Naive thymus-derived CD4-positive, alpha-beta T cell (primary cell): ENCODE measurements around the gene STAP2. TPM values are rescaled to one million over a fixed set of nuclear protein-coding genes. Genes with fewer than 3 reads are reported as not detected.
A peak's percentile ranks its signal among the peaks of the same experiment; 100 is the strongest.

Experiments used
- ATAC-seq: fragments of 150-1000 bp; cut with Tn5 transposase; 2 replicates; pipeline ENCODE4 v1.10.0; 2021; ENCODE audit warnings: mild to moderate bottlenecking, moderate library complexity
- CTCF ChIA-PET: fragments of 350-600 bp; sonication (Branson Sonifier 250); formaldehyde crosslinking; loops from one replicate; lab custom pipeline; 2021; ENCODE audit warnings: antibody characterized with exemption; lab: Charles Lee
- POLR2A ChIA-PET: fragments of 350-600 bp; sonication (Branson Sonifier 250); formaldehyde crosslinking; loops from one replicate; lab custom pipeline; 2021; ENCODE audit warnings: antibody characterized with exemption, inconsistent platforms; lab: Charles Lee
- DNase-seq, 9 donors: peaks; one replicate each; pipeline versions ENCODE4 v3.0.0 to v3.0.0-alpha.2; 2020 to 2022; ENCODE audit warnings: mixed read lengths in 1 of 9
- H3K27ac ChIP-seq: one replicate; pipeline ENCODE4 v1.7.0; 2013; ENCODE audit warnings: mild to moderate bottlenecking, low read depth, low read length, moderate library complexity
- H3K27me3 ChIP-seq, 2 donors: one replicate each; pipeline ENCODE4 v1.7.0; 2013; ENCODE audit warnings: low read length in 2 of 2, mild to moderate bottlenecking in 2 of 2, moderate library complexity in 2 of 2; ENCODE audit not compliant: control insufficient read depth in 2 of 2, insufficient read depth in 2 of 2
- H3K36me3 ChIP-seq, 3 experiments: 1 replicate in 2 of 3; 2 replicates in 1 of 3; pipeline ENCODE4 v1.7.0; 2013; ENCODE audit warnings: low read length in 3 of 3, mild to moderate bottlenecking in 3 of 3, moderate library complexity in 1 of 3; ENCODE audit not compliant: insufficient read depth in 3 of 3, control insufficient read depth in 2 of 3
- H3K4me1 ChIP-seq, 2 donors: one replicate each; pipeline ENCODE4 v1.7.0; 2013; ENCODE audit warnings: low read length in 2 of 2, mild to moderate bottlenecking in 2 of 2, moderate library complexity in 1 of 2; ENCODE audit not compliant: control insufficient read depth in 2 of 2, insufficient read depth in 2 of 2
- H3K4me3 ChIP-seq: 2 replicates; pipeline ENCODE4 v1.7.0; 2013; ENCODE audit warnings: mild to moderate bottlenecking, low read length
- H3K9me3 ChIP-seq, 3 experiments: 1 replicate in 2 of 3; 2 replicates in 1 of 3; pipeline ENCODE4 v1.7.0; 2013; ENCODE audit warnings: low read length in 3 of 3; ENCODE audit not compliant: control insufficient read depth in 2 of 3
- H3K27ac Mint-ChIP-seq, 9 donors: one replicate each; pipeline ENCODE4 v1.8.0; 2020 to 2022; ENCODE audit warnings: mixed read lengths in 9 of 9, mild to moderate bottlenecking in 8 of 9, moderate library complexity in 5 of 9, inconsistent platforms in 2 of 9
- H3K27me3 Mint-ChIP-seq, 5 donors: one replicate each; pipeline ENCODE4 v1.8.0; 2021 to 2022; ENCODE audit warnings: mixed read lengths in 5 of 5, mild to moderate bottlenecking in 1 of 5
- H3K36me3 Mint-ChIP-seq, 5 donors: one replicate each; pipeline ENCODE4 v1.8.0; 2020 to 2022; ENCODE audit warnings: mixed read lengths in 5 of 5, mild to moderate bottlenecking in 3 of 5, inconsistent platforms in 1 of 5
- H3K4me1 Mint-ChIP-seq, 7 donors: one replicate each; pipeline ENCODE4 v1.8.0; 2020 to 2022; ENCODE audit warnings: mixed read lengths in 7 of 7, mild to moderate bottlenecking in 3 of 7, inconsistent platforms in 1 of 7
- H3K4me3 Mint-ChIP-seq, 10 donors: one replicate each; pipeline ENCODE4 v1.8.0; 2020 to 2022; ENCODE audit warnings: mild to moderate bottlenecking in 10 of 10, mixed read lengths in 10 of 10, moderate library complexity in 6 of 10, inconsistent platforms in 2 of 10
- H3K9me3 Mint-ChIP-seq, 11 donors: one replicate each; pipeline ENCODE4 v1.8.0; 2020 to 2022; ENCODE audit warnings: mixed read lengths in 11 of 11, mild to moderate bottlenecking in 4 of 11, inconsistent platforms in 1 of 11, moderate library complexity in 1 of 11
- intact Hi-C, 2 donors: fragments of 100-400 bp; cut with micrococcal nuclease; formaldehyde crosslinking; loops; one replicate each; pipeline ENCODE4 v1.15.1; 2023
- polyA plus RNA-seq, 2 donors: library from polyadenylated mRNA; unstranded; fragments of 300-500 nt; fragmentation: Illumina TruSeq; gene quantifications; one replicate each; pipeline ENCODE4 v1.2.3, GENCODE V29; 2021
- total RNA-seq, 6 experiments: library from RNA in 5 of 6; stranded (reverse) in 5 of 6; gene quantifications; 1 replicate in 5 of 6; 2 replicates in 1 of 6; pipeline ENCODE4 v1.2.3 and lab custom pipeline; 2021 to 2026

The STAP2 gene
- total and polyA plus RNA-seq, 7 experiments from 2014 or later = 2.4 to 11.8 (median 4.5) TPM

DNA sequence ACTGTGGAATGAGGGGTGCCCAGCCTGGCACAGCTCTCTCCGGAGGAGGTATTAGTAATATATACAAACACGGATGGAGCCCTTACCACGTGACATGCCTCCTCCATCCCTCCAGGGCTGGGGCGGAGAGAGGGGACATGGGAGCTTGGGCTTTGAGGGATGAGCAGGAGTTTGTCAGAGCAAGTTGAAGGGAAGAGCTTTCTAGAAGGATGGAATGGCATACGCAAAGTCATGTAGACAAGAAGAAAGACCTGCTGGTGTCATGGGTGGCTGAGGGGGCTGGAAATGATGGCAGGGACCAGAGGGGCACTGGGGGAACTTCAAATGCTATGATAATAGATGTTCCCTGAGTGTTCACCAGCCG lies 7.4 kb upstream of the STAP2 start:
- Mint-ChIP-seq H3K4me1 (peaks cover 12 to 29% (median 17%) of the 10 kb centered on the region in 7 donors), H3K9me3 (peaks cover 0 to 4% (median 0%) of the 10 kb centered on the region in 11 donors), H3K27ac (no peak overlapping the region), H3K27me3 (peaks cover 0 to 2% (median 0%) of the 10 kb centered on the region in 5 donors), H3K36me3 (peaks cover 0 to 4% (median 3%) of the 10 kb centered on the region in 5 donors), H3K4me3 (peak overlapping the region in 2 of 10 donors; percentile 5 to 7)
- CTCF ChIA-PET = interaction anchor here (0.6 to 1.0 kb wide), 2 partner anchors 48 to 79 kb away, joined by 3 to 4 read pairs; no protein-coding TSS in a partner anchor
- DNase-seq (no peak), ATAC-seq (no peak)
- intact Hi-C loops = no loop called here
- Histone ChIP-seq H3K27me3 (no peaks in the 10 kb centered on the region), H3K4me1 (peaks cover 8 to 13% of the 10 kb centered on the region in 2 donors), H3K27ac (no peak overlapping the region), H3K9me3 (no peaks in the 10 kb centered on the region), H3K4me3 (no peak overlapping the region), H3K36me3 (peaks cover 0 to 9% (median 0%) of the 10 kb centered on the region in 3 experiments)
- POLR2A ChIA-PET = interaction anchor here (0.5 to 4.9 kb wide), 2 partner anchors 12 to 43 kb away, joined by 3 to 29 read pairs; partner anchors contain the start of genes FSD1 and TMIGD2

DNA sequence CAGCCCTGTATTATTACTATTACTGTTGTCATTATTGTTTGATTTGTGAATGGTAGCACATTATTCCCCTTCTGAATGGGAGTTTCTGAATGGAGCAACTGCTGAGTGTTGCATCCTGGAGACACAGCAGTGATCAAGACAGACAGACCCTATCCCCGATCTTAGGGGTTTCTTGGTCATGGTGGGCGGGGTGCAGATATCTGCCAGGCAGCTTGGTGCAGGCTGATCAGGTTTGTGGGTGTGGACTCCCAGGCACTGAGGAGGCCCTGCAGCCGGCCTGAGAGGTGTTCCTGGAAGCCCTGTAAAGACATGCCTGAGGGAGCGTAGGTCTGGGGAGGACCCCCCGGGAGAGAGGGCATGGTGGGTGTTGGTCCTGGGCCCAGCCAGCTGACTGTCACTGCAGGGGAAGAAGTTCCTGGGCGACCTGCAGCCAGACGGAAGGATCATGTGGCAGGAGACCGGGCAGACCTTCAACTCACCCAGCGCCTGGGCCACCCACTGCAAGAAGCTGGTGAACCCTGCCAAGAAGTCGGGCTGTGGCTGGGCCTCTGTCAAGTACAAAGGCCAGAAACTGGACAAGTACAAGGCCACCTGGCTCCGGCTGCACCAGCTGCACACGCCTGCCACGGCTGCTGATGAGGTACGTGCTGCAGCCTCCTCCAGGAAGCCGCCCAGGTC lies 6.9 kb upstream of the STAP2 start:
- Mint-ChIP-seq H3K4me3 (peak overlapping the region in 9 of 10 donors; percentile 33 to 92 (median 69)), H3K27me3 (peaks cover 0 to 2% (median 0%) of the 10 kb centered on the region in 5 donors), H3K36me3 (peaks cover 0 to 4% (median 3%) of the 10 kb centered on the region in 5 donors), H3K9me3 (peaks cover 0 to 4% (median 0%) of the 10 kb centered on the region in 11 donors), H3K4me1 (peaks cover 12 to 29% (median 16%) of the 10 kb centered on the region in 7 donors), H3K27ac (peak overlapping the region in 2 of 9 donors; percentile 32 to 46)
- Histone ChIP-seq H3K36me3 (peaks cover 0 to 9% (median 0%) of the 10 kb centered on the region in 3 experiments), H3K27me3 (no peaks in the 10 kb centered on the region), H3K4me3 (no peak overlapping the region), H3K27ac (no peak overlapping the region), H3K4me1 (peaks cover 8 to 13% of the 10 kb centered on the region in 2 donors), H3K9me3 (no peaks in the 10 kb centered on the region)
- POLR2A ChIA-PET = interaction anchor here (0.5 to 4.9 kb wide), 3 partner anchors 11 to 42 kb away, joined by 3 to 29 read pairs (median 3); partner anchors contain the start of genes FSD1 and TMIGD2
- DNase-seq (no peak), ATAC-seq (no peak)
- intact Hi-C loops = no loop called here
- CTCF ChIA-PET = interaction anchor here (0.6 to 1.0 kb wide), 3 partner anchors 24 to 79 kb away, joined by 3 to 6 read pairs (median 4); no protein-coding TSS in a partner anchor

DNA sequence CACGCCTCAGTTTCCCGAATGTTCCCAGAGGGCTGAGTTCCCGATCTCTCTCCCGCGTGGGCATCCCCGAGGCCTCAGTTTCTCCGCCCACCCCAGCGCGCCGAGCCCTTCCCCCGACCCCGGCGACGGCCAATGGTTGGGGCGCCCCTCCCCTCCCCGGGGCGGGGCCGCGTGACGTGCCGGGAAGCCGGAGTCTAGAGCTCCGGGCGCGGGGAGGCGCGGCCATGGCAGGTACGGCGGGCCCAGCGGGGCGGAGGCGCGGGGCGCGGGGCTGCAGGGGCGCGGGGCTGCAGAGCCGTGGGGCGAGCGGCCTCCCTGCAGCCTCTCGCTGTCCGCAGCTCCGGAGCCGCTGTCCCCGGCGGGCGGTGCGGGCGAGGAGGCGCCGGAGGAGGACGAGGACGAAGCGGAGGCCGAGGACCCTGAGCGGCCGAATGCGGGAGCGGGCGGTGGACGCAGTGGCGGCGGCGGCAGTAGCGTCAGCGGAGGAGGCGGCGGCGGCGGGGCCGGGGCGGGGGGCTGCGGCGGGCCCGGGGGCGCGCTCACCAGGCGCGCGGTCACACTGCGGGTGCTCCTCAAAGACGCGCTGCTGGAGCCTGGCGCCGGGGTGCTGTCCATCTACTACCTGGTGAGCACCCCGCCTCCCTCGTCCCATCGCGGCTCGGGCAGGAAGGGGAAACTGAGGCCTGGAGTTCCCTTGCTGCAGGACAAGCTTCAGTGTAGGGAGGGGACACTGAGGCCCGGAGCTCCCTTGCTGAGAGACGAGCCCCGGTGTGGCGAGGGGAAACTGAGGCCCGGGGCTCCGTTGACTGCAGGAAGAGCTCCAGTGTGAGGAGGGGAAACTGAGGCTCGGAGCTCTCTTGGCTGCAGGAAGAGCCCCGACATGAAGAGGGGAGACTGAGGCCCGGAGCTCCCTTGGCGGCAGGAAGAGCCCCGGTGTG lies 5.0 kb upstream of the STAP2 start, which contains the start of gene MPND:
TSS of gene MPND (plus strand) at position 193 of the 938 bp plus-strand sequence. CDS start at position 225, 32 bp downstream.
- Mint-ChIP-seq H3K36me3 (peaks cover 0 to 4% (median 3%) of the 10 kb centered on the region in 5 donors), H3K4me1 (peaks cover 13 to 38% (median 22%) of the 10 kb centered on the region in 7 donors), H3K4me3 (peak within 1 kb of the TSS; percentile 88 to 95 (median 92)), H3K27ac (peak within 1 kb of the TSS; percentile 86 to 97 (median 94)), H3K9me3 (peaks cover 0 to 4% (median 0%) of the 10 kb centered on the region in 11 donors), H3K27me3 (peaks cover 0 to 2% (median 0%) of the 10 kb centered on the region in 5 donors)
- Histone ChIP-seq H3K36me3 (peaks cover 0 to 5% (median 0%) of the 10 kb centered on the region in 3 experiments), H3K4me3 (peak within 1 kb of the TSS; percentile 100), H3K27ac (peak within 1 kb of the TSS; percentile 81), H3K4me1 (peaks cover 8 to 16% of the 10 kb centered on the region in 2 donors), H3K9me3 (no peaks in the 10 kb centered on the region), H3K27me3 (no peaks in the 10 kb centered on the region)
- ATAC-seq = peak; percentile 81
- ChIA-PET CTCF (interaction anchor here (0.9 to 2.4 kb wide), 6 partner anchors 9 to 77 kb away, joined by 3 to 15 read pairs (median 4); no protein-coding TSS in a partner anchor), POLR2A (interaction anchor here (0.7 to 4.9 kb wide), 21 partner anchors 9 to 581 kb away, joined by 3 to 29 read pairs (median 6); partner anchors contain the start of genes CHAF1A, FSD1, HDGFL2 and SH3GL1)
- intact Hi-C loops = loop anchor here (1.0 to 5.0 kb wide), 12 partner anchors 25 to 1339 kb away; partner anchors contain the start of genes SH3GL1 (in 2 of the 2), TMIGD2 (in 2 of the 2), ANKRD24 (in 1 of the 2) and FSD1 (in 1 of the 2)
- DNase-seq = peak; percentile 88 to 99 (median 93)

DNA sequence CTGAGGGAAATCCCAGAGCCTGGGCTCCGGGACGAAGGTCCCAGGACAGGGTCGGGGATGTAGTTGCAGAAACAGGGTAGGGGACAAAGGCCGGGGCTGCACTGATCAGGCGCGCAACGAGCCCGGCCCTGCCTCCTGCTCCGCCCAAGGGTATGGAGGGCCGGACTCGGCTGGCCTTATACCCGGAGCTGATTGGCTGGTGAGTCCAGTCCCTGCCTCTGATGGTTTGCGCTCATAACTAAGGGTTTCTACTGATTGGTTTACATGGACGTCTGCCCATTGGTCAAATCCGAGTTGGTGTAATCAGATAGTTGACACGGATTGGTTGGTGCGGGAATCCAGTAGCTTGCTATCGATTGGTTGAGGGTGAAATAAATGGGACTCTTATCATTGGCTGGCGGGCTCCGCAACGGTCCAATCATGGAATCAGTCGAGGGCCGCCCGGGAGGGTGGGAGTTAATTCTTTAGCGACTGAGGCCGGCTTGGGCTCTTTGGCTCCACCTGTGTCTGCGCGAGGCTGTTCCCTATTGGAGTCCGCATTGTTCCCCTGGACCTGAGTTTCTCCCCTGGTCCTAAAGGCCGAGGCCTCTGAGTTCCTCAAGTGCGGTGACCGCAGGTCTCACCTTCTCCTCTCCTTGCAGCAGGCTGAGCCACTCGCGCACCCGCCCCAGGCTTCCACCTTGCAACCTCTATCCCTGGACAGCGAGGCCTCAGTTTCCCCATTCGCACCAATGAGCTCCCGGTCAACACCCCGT lies 4.2 kb upstream of the STAP2 start:
- Mint-ChIP-seq H3K4me1 (peaks cover 20 to 46% (median 30%) of the 10 kb centered on the region in 7 donors), H3K27me3 (peaks cover 0 to 2% (median 0%) of the 10 kb centered on the region in 5 donors), H3K36me3 (peaks cover 0 to 4% (median 3%) of the 10 kb centered on the region in 5 donors), H3K4me3 (peak overlapping the region; percentile 88 to 95 (median 92)), H3K9me3 (peaks cover 0 to 4% (median 0%) of the 10 kb centered on the region in 11 donors), H3K27ac (peak overlapping the region; percentile 86 to 97 (median 94))
- Histone ChIP-seq H3K4me3 (peak overlapping the region; percentile 100), H3K4me1 (peaks cover 8 to 20% of the 10 kb centered on the region in 2 donors), H3K27ac (peak overlapping the region; percentile 81), H3K27me3 (no peaks in the 10 kb centered on the region), H3K36me3 (peaks cover 0 to 5% (median 0%) of the 10 kb centered on the region in 3 experiments), H3K9me3 (no peaks in the 10 kb centered on the region)
- CTCF ChIA-PET = interaction anchor here (0.9 to 2.4 kb wide), 7 partner anchors 10 to 96 kb away, joined by 3 to 8 read pairs (median 4); partner anchors contain the start of gene YJU2
- intact Hi-C loops = loop anchor here (1.0 to 5.0 kb wide), 13 partner anchors 14 to 1340 kb away; partner anchors contain the start of genes SH3GL1 (in 2 of the 2), TMIGD2 (in 2 of the 2), YJU2 (in 2 of the 2) and ANKRD24 (in 1 of the 2)
- DNase-seq (peak; percentile 73 to 98 (median 97)), ATAC-seq (peak; percentile 88)
- POLR2A ChIA-PET = interaction anchor here (0.8 to 4.9 kb wide), 20 partner anchors 9 to 580 kb away, joined by 3 to 29 read pairs (median 6); partner anchors contain the start of genes CHAF1A, FSD1, HDGFL2 and SH3GL1

DNA sequence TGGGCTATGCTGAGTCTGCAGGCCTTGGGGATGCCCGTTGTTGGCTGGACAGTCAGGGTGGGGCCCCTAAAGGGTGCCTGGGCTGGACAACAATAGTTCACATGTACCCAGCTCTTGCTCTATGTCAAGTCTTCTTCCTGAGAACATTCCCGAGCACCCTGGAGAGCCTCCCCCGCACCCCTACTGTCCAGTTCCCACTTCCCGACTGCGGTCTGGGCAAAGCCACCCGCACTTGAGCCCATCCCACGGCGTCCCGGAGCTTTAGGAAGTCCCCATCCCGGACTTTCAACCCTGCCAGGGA lies 3.6 kb upstream of the STAP2 start:
- Histone ChIP-seq H3K27me3 (no peaks in the 10 kb centered on the region), H3K9me3 (no peaks in the 10 kb centered on the region), H3K27ac (peak overlapping the region; percentile 81), H3K4me3 (peak overlapping the region; percentile 100), H3K36me3 (peaks cover 0 to 5% (median 0%) of the 10 kb centered on the region in 3 experiments), H3K4me1 (peaks cover 8 to 21% of the 10 kb centered on the region in 2 donors)
- ATAC-seq = no peak
- DNase-seq = no peak
- Mint-ChIP-seq H3K27ac (peak overlapping the region; percentile 86 to 97 (median 94)), H3K27me3 (peaks cover 0 to 2% (median 0%) of the 10 kb centered on the region in 5 donors), H3K36me3 (peaks cover 0 to 4% (median 3%) of the 10 kb centered on the region in 5 donors), H3K4me1 (peaks cover 21 to 48% (median 32%) of the 10 kb centered on the region in 7 donors), H3K4me3 (peak overlapping the region; percentile 88 to 95 (median 92)), H3K9me3 (peaks cover 0 to 4% (median 0%) of the 10 kb centered on the region in 11 donors)
- ChIA-PET CTCF (interaction anchor here (1.0 to 2.4 kb wide), 4 partner anchors 10 to 95 kb away, joined by 3 to 8 read pairs (median 6); partner anchors contain the start of gene YJU2), POLR2A (interaction anchor here (0.8 to 4.9 kb wide), 16 partner anchors 9 to 579 kb away, joined by 3 to 29 read pairs (median 6); partner anchors contain the start of genes CHAF1A, FSD1, HDGFL2 and SH3GL1)
- intact Hi-C loops = loop anchor here (1.0 to 5.0 kb wide), 8 partner anchors 14 to 1340 kb away; partner anchors contain the start of genes ANKRD24 (in 1 of the 2), FSD1 (in 1 of the 2), HSD11B1L (in 1 of the 2) and MICOS13 (in 1 of the 2)
